ENCODE data around the gene RXRB. TPM values are rescaled to one million over a fixed set of nuclear protein-coding genes. Genes with fewer than 3 reads are reported as not detected.
"Not testable (repeated sequence)": the region's sequence is repeated elsewhere in the genome, so short reads cannot be mapped to it uniquely, and the experiment has no call there.

Gene RXRB
- total RNA-seq, 1 donor from 2014 or later: 58.3 TPM

DNA sequence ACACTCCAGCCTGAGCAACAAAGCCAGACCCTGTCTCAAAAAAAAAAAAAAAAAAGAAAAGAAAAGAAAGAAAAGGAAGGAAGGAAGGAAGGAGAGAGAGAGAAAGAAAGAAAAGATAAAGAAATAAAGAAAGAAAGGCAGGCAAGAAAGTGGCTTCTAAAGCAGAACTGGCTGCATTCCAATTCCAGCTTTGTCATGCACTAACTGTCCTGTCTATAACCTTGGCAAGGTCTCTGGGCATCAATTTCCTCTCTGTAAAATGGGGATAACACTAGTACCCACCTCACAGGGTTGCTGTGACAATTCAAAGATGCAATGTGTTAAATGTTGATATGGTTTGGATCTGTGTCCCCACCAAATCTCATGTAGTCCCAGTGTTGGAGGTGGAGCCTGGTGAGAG is 35.9 kb upstream of the RXRB start:
- H3K9me3 Mint-ChIP-seq (ENCODE audit: unreplicated experiment): no peaks in the 10 kb centered on the region
- no peak overlapping the region for H3K27ac Mint-ChIP-seq (ENCODE audit: unreplicated experiment)
- peaks cover 9% of the 10 kb centered on the region for H3K4me1 Mint-ChIP-seq (ENCODE audit: unreplicated experiment)
- TF ChIP-seq, protein P1, sequence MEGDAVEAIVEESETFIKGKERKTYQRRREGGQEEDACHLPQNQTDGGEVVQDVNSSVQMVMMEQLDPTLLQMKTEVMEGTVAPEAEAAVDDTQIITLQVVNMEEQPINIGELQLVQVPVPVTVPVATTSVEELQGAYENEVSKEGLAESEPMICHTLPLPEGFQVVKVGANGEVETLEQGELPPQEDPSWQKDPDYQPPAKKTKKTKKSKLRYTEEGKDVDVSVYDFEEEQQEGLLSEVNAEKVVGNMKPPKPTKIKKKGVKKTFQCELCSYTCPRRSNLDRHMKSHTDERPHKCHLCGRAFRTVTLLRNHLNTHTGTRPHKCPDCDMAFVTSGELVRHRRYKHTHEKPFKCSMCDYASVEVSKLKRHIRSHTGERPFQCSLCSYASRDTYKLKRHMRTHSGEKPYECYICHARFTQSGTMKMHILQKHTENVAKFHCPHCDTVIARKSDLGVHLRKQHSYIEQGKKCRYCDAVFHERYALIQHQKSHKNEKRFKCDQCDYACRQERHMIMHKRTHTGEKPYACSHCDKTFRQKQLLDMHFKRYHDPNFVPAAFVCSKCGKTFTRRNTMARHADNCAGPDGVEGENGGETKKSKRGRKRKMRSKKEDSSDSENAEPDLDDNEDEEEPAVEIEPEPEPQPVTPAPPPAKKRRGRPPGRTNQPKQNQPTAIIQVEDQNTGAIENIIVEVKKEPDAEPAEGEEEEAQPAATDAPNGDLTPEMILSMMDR (IDR thresholded peaks at IDR 0.05): no peak
- H3K4me3 Mint-ChIP-seq (ENCODE audit: unreplicated experiment): no peak overlapping the region
- H3K36me3 Mint-ChIP-seq (ENCODE audit: unreplicated experiment): no peaks in the 10 kb centered on the region
- DNase-seq (ENCODE audit: extremely low spot score, unreplicated experiment): no peak
- H3K27me3 Mint-ChIP-seq (ENCODE audit: unreplicated experiment): peaks cover 60% of the 10 kb centered on the region

DNA sequence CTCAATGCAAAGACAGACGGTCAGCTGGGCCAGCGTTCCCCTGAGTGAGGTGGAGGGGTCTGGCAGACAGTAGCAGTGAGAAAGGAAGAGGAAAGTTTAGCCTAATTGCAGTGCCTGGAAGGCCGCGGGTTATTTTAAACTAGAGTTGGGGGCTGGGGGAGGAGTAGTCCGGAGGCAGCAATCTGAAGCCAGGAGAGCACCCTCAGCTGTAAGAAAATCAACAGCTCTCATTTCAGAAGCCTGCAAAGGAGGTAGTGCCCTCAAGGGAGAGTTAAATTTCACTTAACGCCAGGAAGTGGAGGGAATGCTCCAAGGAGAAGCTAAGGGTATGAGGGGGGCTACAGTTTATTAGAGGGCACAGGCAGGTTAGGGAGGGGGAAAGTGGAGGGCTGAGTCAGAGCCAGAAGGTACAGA is 34.8 kb upstream of the RXRB start:
- Mint-ChIP-seq H3K9me3 (ENCODE audit: unreplicated experiment) (no peaks in the 10 kb centered on the region), H3K36me3 (ENCODE audit: unreplicated experiment) (no peaks in the 10 kb centered on the region), H3K27me3 (ENCODE audit: unreplicated experiment) (peaks cover 65% of the 10 kb centered on the region), H3K4me3 (ENCODE audit: unreplicated experiment) (no peak overlapping the region), H3K4me1 (ENCODE audit: unreplicated experiment) (peaks cover 9% of the 10 kb centered on the region), H3K27ac (ENCODE audit: unreplicated experiment) (no peak overlapping the region)
- TF ChIP-seq, protein P1 (IDR thresholded peaks at IDR 0.05): no peak
- no peak for DNase-seq (ENCODE audit: extremely low spot score, unreplicated experiment)

DNA sequence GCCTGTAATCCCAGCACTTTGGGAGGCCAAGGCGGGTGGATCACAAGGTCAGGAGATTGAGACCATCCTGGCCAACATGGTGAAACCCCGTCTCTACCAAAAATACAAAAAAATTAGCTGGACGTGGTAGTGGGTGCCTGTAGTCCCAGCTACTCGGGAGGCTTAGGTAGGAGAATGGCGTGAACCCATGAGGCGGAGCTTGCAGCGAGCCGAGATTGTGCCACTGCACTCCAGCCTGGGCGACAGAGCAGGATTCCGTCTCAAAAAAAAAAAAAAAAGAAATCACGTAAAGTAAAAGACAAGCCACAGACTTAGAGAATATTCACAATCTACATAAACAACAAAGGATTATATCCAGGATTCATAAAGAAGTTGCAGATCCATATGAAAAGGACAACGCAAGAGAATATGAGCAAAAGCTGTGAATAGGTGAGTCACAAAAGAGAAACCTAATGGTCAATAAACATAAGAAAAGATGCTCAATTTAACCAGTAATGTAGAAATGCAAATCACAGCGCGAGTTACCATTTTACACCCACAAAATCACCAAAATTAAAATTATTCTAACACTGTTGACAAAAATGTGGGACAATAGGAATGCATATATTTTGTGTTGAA is 26.1 kb upstream of the RXRB start:
- H3K9me3 Mint-ChIP-seq (ENCODE audit: unreplicated experiment); H3K4me3 Mint-ChIP-seq (ENCODE audit: unreplicated experiment); H3K4me1 Mint-ChIP-seq (ENCODE audit: unreplicated experiment); DNase-seq (ENCODE audit: extremely low spot score, unreplicated experiment); H3K36me3 Mint-ChIP-seq (ENCODE audit: unreplicated experiment); H3K27ac Mint-ChIP-seq (ENCODE audit: unreplicated experiment): not testable (repeated sequence)
- H3K27me3 Mint-ChIP-seq (ENCODE audit: unreplicated experiment): peaks cover 52% of the 10 kb centered on the region

DNA sequence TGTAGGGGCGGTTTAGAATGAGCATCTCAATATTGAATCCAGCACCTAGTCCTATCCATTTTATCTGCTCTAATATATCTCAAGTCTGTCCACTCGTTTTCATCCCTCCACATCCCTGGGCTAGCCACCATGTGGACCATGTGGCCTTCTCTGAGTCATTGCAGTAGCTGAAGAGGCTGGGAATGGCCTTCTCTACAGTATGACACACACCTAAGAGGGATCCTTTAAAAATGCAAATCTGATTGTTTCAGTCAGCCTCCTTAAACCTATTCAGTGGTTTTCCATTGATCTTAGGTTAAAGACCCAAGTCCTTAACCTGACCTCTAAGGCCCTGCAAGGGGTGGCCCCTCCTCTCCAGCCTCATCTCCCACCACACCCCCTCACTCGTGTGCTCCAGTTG is 17.2 kb upstream of the RXRB start:
- no peak for DNase-seq (ENCODE audit: extremely low spot score, unreplicated experiment)
- Mint-ChIP-seq H3K9me3 (ENCODE audit: unreplicated experiment) (no peaks in the 10 kb centered on the region), H3K4me1 (ENCODE audit: unreplicated experiment) (peaks cover 12% of the 10 kb centered on the region), H3K4me3 (ENCODE audit: unreplicated experiment) (no peak overlapping the region), H3K36me3 (ENCODE audit: unreplicated experiment) (no peaks in the 10 kb centered on the region), H3K27ac (ENCODE audit: unreplicated experiment) (no peak overlapping the region), H3K27me3 (ENCODE audit: unreplicated experiment) (peaks cover 36% of the 10 kb centered on the region)
- TF ChIP-seq, protein P1 (IDR thresholded peaks at IDR 0.05): no peak

DNA sequence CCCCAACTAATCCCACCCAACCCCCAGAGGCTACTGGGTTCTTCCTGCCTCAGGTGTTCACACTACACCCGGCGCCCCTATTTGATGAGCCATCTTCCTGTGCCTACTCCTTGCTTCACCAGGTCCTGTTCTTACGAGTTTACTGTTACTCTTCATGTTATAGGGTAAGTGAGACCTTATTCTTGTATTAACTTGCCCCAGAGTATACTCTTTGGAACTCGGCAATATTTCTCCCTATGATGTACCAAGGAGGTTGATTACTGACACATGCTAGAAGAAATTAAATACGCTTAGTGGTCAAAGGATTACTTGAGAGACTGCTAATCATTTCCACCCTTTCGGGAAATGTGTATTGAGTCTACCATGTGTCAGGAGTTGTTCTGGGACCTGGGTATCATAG is 16.8 kb upstream of the RXRB start:
- peaks cover 31% of the 10 kb centered on the region for H3K27me3 Mint-ChIP-seq (ENCODE audit: unreplicated experiment)
- H3K9me3 Mint-ChIP-seq (ENCODE audit: unreplicated experiment): no peaks in the 10 kb centered on the region
- no peak overlapping the region for H3K4me3 Mint-ChIP-seq (ENCODE audit: unreplicated experiment)
- peaks cover 15% of the 10 kb centered on the region for H3K4me1 Mint-ChIP-seq (ENCODE audit: unreplicated experiment)
- H3K27ac Mint-ChIP-seq (ENCODE audit: unreplicated experiment): no peak overlapping the region
- no peak for DNase-seq (ENCODE audit: extremely low spot score, unreplicated experiment)
- TF ChIP-seq, protein P1 (IDR thresholded peaks at IDR 0.05): no peak
- H3K36me3 Mint-ChIP-seq (ENCODE audit: unreplicated experiment): no peaks in the 10 kb centered on the region

All from osteocyte (in vitro differentiated cells).